HEK293 (cell line): ENCODE results near the gene MAN2B2.

Source experiments
- CTCF ChIA-PET: fragments of 350-600 bp; formaldehyde crosslinking; extraction: SDS; loops from one replicate; lab custom pipeline; 2021; ENCODE audit warnings: antibody characterized with exemption; lab: Yijun Ruan, JAX
- POLR2A ChIA-PET: fragments of 300-600 bp; formaldehyde crosslinking; extraction: SDS; loops from one replicate; lab custom pipeline; 2020; ENCODE audit warnings: antibody characterized with exemption, inconsistent platforms; lab: Yijun Ruan, JAX
- H3K27ac ChIP-seq: fragments of 200-500 bp; sonication (Bioruptor generic); 2 replicates; pipeline ENCODE4 v1.5.1; 2014; ENCODE audit warnings: low read depth, low read length, control low read depth, inconsistent platforms; ENCODE audit errors: extremely low read depth
- H3K36me3 ChIP-seq, 2 experiments: fragments of 200-500 bp in 1 of 2; sonication (Bioruptor generic) in 1 of 2; 1 replicate in 1 of 2; 2 replicates in 1 of 2; pipeline ENCODE4 v1.5.1; 2014 to 2017; ENCODE audit warnings: inconsistent platforms in 2 of 2, low read length in 2 of 2; ENCODE audit not compliant: control insufficient read depth in 2 of 2, insufficient read depth in 1 of 2
- H3K4me1 ChIP-seq: fragments of 200-500 bp; sonication (Bioruptor generic); 2 replicates; pipeline ENCODE4 v1.5.1; 2014; ENCODE audit warnings: mild to moderate bottlenecking, low read length, inconsistent platforms; ENCODE audit not compliant: control insufficient read depth, insufficient read depth
- H3K4me3 ChIP-seq: 2 replicates; pipeline ENCODE4 v1.5.1; 2011; ENCODE audit warnings: low read depth, mild to moderate bottlenecking, control low read depth, low read length, moderate library complexity
- H3K9me3 ChIP-seq: fragments of 200-500 bp; sonication (Bioruptor generic); 2 replicates; pipeline ENCODE4 v1.5.1; 2014; ENCODE audit warnings: low read depth, low read length, inconsistent platforms; ENCODE audit not compliant: control insufficient read depth, insufficient read depth
- BCL11A ChIP-seq: fragments of 450-650 bp; formaldehyde crosslinking; IDR thresholded peaks from 2 replicates; pipeline ENCODE4 v1.5.1; 2016; ENCODE audit warnings: low read depth, missing biosample characterization, missing genetic modification characterization
- GLIS1 ChIP-seq: fragments of 450-650 bp; formaldehyde crosslinking; IDR thresholded peaks from 2 replicates; pipeline ENCODE4 v1.5.1; 2016; ENCODE audit warnings: missing biosample characterization, missing genetic modification characterization
- YY1 ChIP-seq: fragments of 450-650 bp; formaldehyde crosslinking; IDR thresholded peaks from 2 replicates; pipeline ENCODE4 v1.5.1; 2018; ENCODE audit warnings: missing biosample characterization, missing genetic modification characterization
- ZBTB1 ChIP-seq: fragments of 450-650 bp; formaldehyde crosslinking; IDR thresholded peaks from 2 replicates; pipeline ENCODE4 v1.5.1; 2016; ENCODE audit warnings: missing biosample characterization, missing genetic modification characterization
- ZFP37 ChIP-seq: fragments of 450-650 bp; formaldehyde crosslinking; IDR thresholded peaks from 2 replicates; pipeline ENCODE4 v1.5.1; 2016; ENCODE audit warnings: missing biosample characterization, missing genetic modification characterization
- ZNF221 ChIP-seq: fragments of 450-650 bp; formaldehyde crosslinking; IDR thresholded peaks from 2 replicates; pipeline ENCODE4 v1.5.1; 2017; ENCODE audit warnings: missing biosample characterization, missing genetic modification characterization, borderline replicate concordance
- ZNF239 ChIP-seq: fragments of 450-650 bp; formaldehyde crosslinking; IDR thresholded peaks from 2 replicates; pipeline ENCODE4 v1.5.1; 2016; ENCODE audit warnings: missing biosample characterization, missing genetic modification characterization
- ZNF544 ChIP-seq: fragments of 450-650 bp; formaldehyde crosslinking; IDR thresholded peaks from 2 replicates; pipeline ENCODE4 v1.5.0; 2017; ENCODE audit warnings: missing biosample characterization, missing genetic modification characterization
- ZNF701 ChIP-seq: fragments of 450-650 bp; formaldehyde crosslinking; IDR thresholded peaks from 2 replicates; pipeline ENCODE4 v1.5.1; 2016; ENCODE audit warnings: missing biosample characterization, missing genetic modification characterization
- ZNF76 ChIP-seq: fragments of 450-650 bp; formaldehyde crosslinking; IDR thresholded peaks from 2 replicates; pipeline ENCODE4; 2016; ENCODE audit warnings: low read depth, missing biosample characterization, missing genetic modification characterization, borderline replicate concordance
- TF ChIP-seq, protein P1 (sequence below): fragments of 450-650 bp; formaldehyde crosslinking; IDR thresholded peaks from 2 replicates; pipeline ENCODE4 v1.5.1; 2016; ENCODE audit warnings: missing biosample characterization, missing genetic modification characterization
- TF ChIP-seq, protein P2 (sequence below): fragments of 450-650 bp; formaldehyde crosslinking; IDR thresholded peaks from 2 replicates; pipeline ENCODE4 v1.5.1; 2016; ENCODE audit warnings: missing biosample characterization, missing genetic modification characterization, borderline replicate concordance
- TF ChIP-seq, protein P3 (sequence below): fragments of 450-650 bp; formaldehyde crosslinking; IDR thresholded peaks from 2 replicates; pipeline ENCODE4 v1.5.1; 2016; ENCODE audit warnings: missing biosample characterization, missing genetic modification characterization

The MAN2B2 gene

GRCh38 chr4:6663596-6664393, 88.8 kb downstream of the MAN2B2 start:
- TF ChIP-seq ZFP37 (tag by site-specific recombination) (no peak), ZNF239 (tag by site-specific recombination) (no peak), ZNF701 (tag by site-specific recombination) (no peak), ZNF76 (tag by site-specific recombination) (no peak), ZNF544 (tag by site-specific recombination) (no peak), ZBTB1 (tag by site-specific recombination) (no peak), ZNF221 (no peak), YY1 (tag by site-specific recombination) (no peak)
- TF ChIP-seq, protein P1, sequence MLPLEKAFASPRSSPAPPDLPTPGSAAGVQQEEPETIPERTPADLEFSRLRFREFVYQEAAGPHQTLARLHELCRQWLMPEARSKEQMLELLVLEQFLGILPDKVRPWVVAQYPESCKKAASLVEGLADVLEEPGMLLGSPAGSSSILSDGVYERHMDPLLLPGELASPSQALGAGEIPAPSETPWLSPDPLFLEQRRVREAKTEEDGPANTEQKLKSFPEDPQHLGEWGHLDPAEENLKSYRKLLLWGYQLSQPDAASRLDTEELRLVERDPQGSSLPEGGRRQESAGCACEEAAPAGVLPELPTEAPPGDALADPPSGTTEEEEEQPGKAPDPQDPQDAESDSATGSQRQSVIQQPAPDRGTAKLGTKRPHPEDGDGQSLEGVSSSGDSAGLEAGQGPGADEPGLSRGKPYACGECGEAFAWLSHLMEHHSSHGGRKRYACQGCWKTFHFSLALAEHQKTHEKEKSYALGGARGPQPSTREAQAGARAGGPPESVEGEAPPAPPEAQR (tag by site-specific recombination): no peak
- TF ChIP-seq, protein P2, sequence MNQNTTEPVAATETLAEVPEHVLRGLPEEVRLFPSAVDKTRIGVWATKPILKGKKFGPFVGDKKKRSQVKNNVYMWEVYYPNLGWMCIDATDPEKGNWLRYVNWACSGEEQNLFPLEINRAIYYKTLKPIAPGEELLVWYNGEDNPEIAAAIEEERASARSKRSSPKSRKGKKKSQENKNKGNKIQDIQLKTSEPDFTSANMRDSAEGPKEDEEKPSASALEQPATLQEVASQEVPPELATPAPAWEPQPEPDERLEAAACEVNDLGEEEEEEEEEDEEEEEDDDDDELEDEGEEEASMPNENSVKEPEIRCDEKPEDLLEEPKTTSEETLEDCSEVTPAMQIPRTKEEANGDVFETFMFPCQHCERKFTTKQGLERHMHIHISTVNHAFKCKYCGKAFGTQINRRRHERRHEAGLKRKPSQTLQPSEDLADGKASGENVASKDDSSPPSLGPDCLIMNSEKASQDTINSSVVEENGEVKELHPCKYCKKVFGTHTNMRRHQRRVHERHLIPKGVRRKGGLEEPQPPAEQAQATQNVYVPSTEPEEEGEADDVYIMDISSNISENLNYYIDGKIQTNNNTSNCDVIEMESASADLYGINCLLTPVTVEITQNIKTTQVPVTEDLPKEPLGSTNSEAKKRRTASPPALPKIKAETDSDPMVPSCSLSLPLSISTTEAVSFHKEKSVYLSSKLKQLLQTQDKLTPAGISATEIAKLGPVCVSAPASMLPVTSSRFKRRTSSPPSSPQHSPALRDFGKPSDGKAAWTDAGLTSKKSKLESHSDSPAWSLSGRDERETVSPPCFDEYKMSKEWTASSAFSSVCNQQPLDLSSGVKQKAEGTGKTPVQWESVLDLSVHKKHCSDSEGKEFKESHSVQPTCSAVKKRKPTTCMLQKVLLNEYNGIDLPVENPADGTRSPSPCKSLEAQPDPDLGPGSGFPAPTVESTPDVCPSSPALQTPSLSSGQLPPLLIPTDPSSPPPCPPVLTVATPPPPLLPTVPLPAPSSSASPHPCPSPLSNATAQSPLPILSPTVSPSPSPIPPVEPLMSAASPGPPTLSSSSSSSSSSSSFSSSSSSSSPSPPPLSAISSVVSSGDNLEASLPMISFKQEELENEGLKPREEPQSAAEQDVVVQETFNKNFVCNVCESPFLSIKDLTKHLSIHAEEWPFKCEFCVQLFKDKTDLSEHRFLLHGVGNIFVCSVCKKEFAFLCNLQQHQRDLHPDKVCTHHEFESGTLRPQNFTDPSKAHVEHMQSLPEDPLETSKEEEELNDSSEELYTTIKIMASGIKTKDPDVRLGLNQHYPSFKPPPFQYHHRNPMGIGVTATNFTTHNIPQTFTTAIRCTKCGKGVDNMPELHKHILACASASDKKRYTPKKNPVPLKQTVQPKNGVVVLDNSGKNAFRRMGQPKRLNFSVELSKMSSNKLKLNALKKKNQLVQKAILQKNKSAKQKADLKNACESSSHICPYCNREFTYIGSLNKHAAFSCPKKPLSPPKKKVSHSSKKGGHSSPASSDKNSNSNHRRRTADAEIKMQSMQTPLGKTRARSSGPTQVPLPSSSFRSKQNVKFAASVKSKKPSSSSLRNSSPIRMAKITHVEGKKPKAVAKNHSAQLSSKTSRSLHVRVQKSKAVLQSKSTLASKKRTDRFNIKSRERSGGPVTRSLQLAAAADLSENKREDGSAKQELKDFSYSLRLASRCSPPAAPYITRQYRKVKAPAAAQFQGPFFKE (tag by site-specific recombination): no peak
- TF ChIP-seq, all 188 proteins: peak for 0
- H3K4me3 ChIP-seq: no peak overlapping the region
- H3K27ac ChIP-seq: no peak overlapping the region
- ChIA-PET CTCF (interaction anchor here (0.9 to 1.4 kb wide), 2 partner anchors 9 to 117 kb away, joined by 6 to 7 read pairs; a partner anchor contains a TSS), POLR2A (interaction anchor here (0.6 to 2.4 kb wide), 4 partner anchors 9 to 335 kb away, joined by 3 to 17 read pairs (median 6); partner anchors contain the start of gene MRFAP1)
- H3K9me3 ChIP-seq: no peaks in the 10 kb centered on the region
- H3K36me3 ChIP-seq: no peaks in the 10 kb centered on the region
- no peaks in the 10 kb centered on the region for H3K4me1 ChIP-seq

- Histone ChIP-seq H3K9me3 (no peaks in the 10 kb centered on the region), H3K4me1 (no peaks in the 10 kb centered on the region), H3K27ac (no peak overlapping the region), H3K4me3 (no peak overlapping the region), H3K36me3 (no peaks in the 10 kb centered on the region)
- CTCF ChIA-PET: no interaction called here
- POLR2A ChIA-PET: no interaction called here
- TF ChIP-seq, protein P3, sequence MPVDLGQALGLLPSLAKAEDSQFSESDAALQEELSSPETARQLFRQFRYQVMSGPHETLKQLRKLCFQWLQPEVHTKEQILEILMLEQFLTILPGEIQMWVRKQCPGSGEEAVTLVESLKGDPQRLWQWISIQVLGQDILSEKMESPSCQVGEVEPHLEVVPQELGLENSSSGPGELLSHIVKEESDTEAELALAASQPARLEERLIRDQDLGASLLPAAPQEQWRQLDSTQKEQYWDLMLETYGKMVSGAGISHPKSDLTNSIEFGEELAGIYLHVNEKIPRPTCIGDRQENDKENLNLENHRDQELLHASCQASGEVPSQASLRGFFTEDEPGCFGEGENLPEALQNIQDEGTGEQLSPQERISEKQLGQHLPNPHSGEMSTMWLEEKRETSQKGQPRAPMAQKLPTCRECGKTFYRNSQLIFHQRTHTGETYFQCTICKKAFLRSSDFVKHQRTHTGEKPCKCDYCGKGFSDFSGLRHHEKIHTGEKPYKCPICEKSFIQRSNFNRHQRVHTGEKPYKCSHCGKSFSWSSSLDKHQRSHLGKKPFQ (tag by site-specific recombination): 0 out of 2 replicates have a peak, but pooled peaks have one; percentile 59
- no peak for TF ChIP-seq BCL11A (tag by site-specific recombination)
- TF ChIP-seq GLIS1: no peak
These were observed 90.3 kb downstream of the MAN2B2 start for GRCh38 chr4:6665320-6665654.
